Body of pancreas (tissue), 4 donors: ENCODE measurements around the gene EMC1.

Experiments used
- CTCF ChIP-seq, 7 experiments: fragments of 450-650 bp in 4 of 7; fragments of 200-600 bp in 3 of 7; sonication (generic) in 3 of 7; IDR thresholded peaks; one replicate each; pipeline ENCODE4 v1.5.1; 2016 to 2019; ENCODE audit warnings: antibody characterized with exemption in 7 of 7
- POLR2A ChIP-seq, 3 donors: fragments of 450-650 bp; IDR thresholded peaks; one replicate each; pipeline ENCODE4 v1.6.1; 2016; ENCODE audit warnings: antibody characterized with exemption in 3 of 3, mild to moderate bottlenecking in 2 of 3

DNA sequence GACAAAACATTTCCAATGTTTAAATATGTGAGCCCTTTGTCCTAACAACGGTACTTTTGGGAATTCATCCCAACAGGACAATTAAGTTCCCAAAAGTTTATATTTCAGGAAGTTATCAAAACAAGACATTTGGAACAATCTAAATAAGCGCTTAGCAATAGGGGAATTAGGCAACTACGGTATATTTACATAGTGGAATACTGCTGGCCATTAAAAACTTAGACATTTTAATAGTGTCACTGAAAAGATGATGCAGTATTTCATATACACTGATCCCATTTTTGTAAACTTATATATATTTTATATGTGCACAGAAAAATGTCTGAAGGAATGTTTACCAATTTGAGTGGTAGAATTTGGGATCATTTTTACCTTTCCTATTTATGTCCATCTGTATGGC lies 62.1 kb downstream of the EMC1 start:
- no peak for TF ChIP-seq CTCF (IDR thresholded peaks at IDR 0.05)
- no peak for TF ChIP-seq POLR2A (IDR thresholded peaks at IDR 0.05)
